Activated T-cell treated with anti-CD3 and anti-CD28 coated beads, Interleukin-2, amount 50 U/mL, for 72 hours (primary cell): ENCODE data around the gene MAML3. TPM values are rescaled to one million over a fixed set of nuclear protein-coding genes. Genes with fewer than 3 reads are reported as not detected.

Experiments
- ATAC-seq, 2 donors: fragments of 150-1000 bp; cut with Tn5 transposase; replicated peaks in 1 of 2; 2 replicates each; pipeline ENCODE4 v1.10.0; 2021; ENCODE audit warnings: moderate library complexity in 2 of 2, mild to moderate bottlenecking in 1 of 2
- DNase-seq, 2 donors: peaks; one replicate each; pipeline ENCODE4 v3.0.0; 2021 to 2022; ENCODE audit warnings: mixed read lengths in 1 of 2
- H3K27ac Mint-ChIP-seq: one replicate; pipeline ENCODE4 v1.8.0; 2022; ENCODE audit warnings: mild to moderate bottlenecking, moderate library complexity, mixed read lengths
- H3K27me3 Mint-ChIP-seq: one replicate; pipeline ENCODE4 v1.8.0; 2022; ENCODE audit warnings: low read depth, mixed read lengths
- H3K36me3 Mint-ChIP-seq, 2 donors: one replicate each; pipeline ENCODE4 v1.8.0; 2022; ENCODE audit warnings: mixed read lengths in 2 of 2, mild to moderate bottlenecking in 1 of 2; ENCODE audit not compliant: insufficient read depth in 2 of 2
- H3K4me1 Mint-ChIP-seq: one replicate; pipeline ENCODE4 v1.8.0; 2022; ENCODE audit warnings: low read depth, mixed read lengths
- H3K4me3 Mint-ChIP-seq, 2 donors: one replicate each; pipeline ENCODE4 v1.8.0; 2022; ENCODE audit warnings: mild to moderate bottlenecking in 2 of 2, mixed read lengths in 2 of 2, moderate library complexity in 2 of 2
- H3K9me3 Mint-ChIP-seq, 2 donors: one replicate each; pipeline ENCODE4 v1.8.0; 2022; ENCODE audit warnings: mixed read lengths in 2 of 2
- total RNA-seq, 2 donors: library from RNA; stranded (reverse); gene quantifications; one replicate each; pipeline ENCODE4 v1.2.3, GENCODE V29; 2022

MAML3 gene
- total RNA-seq, 2 donors from 2014 or later = 5.3 to 5.5 TPM

GRCh38 chr4:139795527-139796314, 358.3 kb downstream of the MAML3 start:
- Mint-ChIP-seq H3K27ac (no peak overlapping the region), H3K4me3 (no peak overlapping the region), H3K27me3 (no peaks in the 10 kb centered on the region), H3K9me3 (no peaks in the 10 kb centered on the region), H3K36me3 (no peaks in the 10 kb centered on the region), H3K4me1 (no peaks in the 10 kb centered on the region)
- DNase-seq (no peak), ATAC-seq (no peak)

GRCh38 chr4:139794158-139794954, 359.6 kb downstream of the MAML3 start:
- DNase-seq (no peak), ATAC-seq (no peak)
- no peaks in the 10 kb centered on the region for H3K4me1 Mint-ChIP-seq
- H3K27ac Mint-ChIP-seq = no peak overlapping the region
- no peaks in the 10 kb centered on the region for H3K9me3 Mint-ChIP-seq
- H3K27me3 Mint-ChIP-seq = peaks cover under 1% of the 10 kb centered on the region
- H3K4me3 Mint-ChIP-seq = no peak overlapping the region
- H3K36me3 Mint-ChIP-seq = no peaks in the 10 kb centered on the region

- DNase-seq (no peak), ATAC-seq (no peak)
- H3K9me3 Mint-ChIP-seq = no peaks in the 10 kb centered on the region
- H3K36me3 Mint-ChIP-seq = no peaks in the 10 kb centered on the region
- peaks cover 15% of the 10 kb centered on the region for H3K27me3 Mint-ChIP-seq
- no peak overlapping the region for H3K4me3 Mint-ChIP-seq
- no peak overlapping the region for H3K27ac Mint-ChIP-seq
- no peaks in the 10 kb centered on the region for H3K4me1 Mint-ChIP-seq
These were observed 362.3 kb downstream of the MAML3 start for GRCh38 chr4:139791681-139792080.

GRCh38 chr4:139790291-139790690, 363.7 kb downstream of the MAML3 start:
- Mint-ChIP-seq H3K27ac (no peak overlapping the region), H3K36me3 (no peaks in the 10 kb centered on the region)
- no peak for ATAC-seq

GRCh38 chr4:139789096-139789654, 364.8 kb downstream of the MAML3 start:
- H3K27me3 Mint-ChIP-seq = peaks cover 15% of the 10 kb centered on the region
- no peak overlapping the region for H3K4me3 Mint-ChIP-seq
- H3K4me1 Mint-ChIP-seq = no peaks in the 10 kb centered on the region
- no peak overlapping the region for H3K27ac Mint-ChIP-seq
- DNase-seq (no peak), ATAC-seq (no peak)
- no peaks in the 10 kb centered on the region for H3K9me3 Mint-ChIP-seq
- H3K36me3 Mint-ChIP-seq = no peaks in the 10 kb centered on the region

More at GRCh38 chr4:139790291-139790690, 363.7 kb downstream of the MAML3 start:
- DNase-seq = no peak
- no peaks in the 10 kb centered on the region for H3K9me3 Mint-ChIP-seq
- H3K4me3 Mint-ChIP-seq = no peak overlapping the region
- peaks cover 15% of the 10 kb centered on the region for H3K27me3 Mint-ChIP-seq
- H3K4me1 Mint-ChIP-seq = no peaks in the 10 kb centered on the region

- no peak overlapping the region for H3K4me3 Mint-ChIP-seq
- H3K27ac Mint-ChIP-seq = no peak overlapping the region
- H3K27me3 Mint-ChIP-seq = peaks cover 15% of the 10 kb centered on the region
- H3K4me1 Mint-ChIP-seq = no peaks in the 10 kb centered on the region
- DNase-seq (no peak), ATAC-seq (no peak)
- H3K36me3 Mint-ChIP-seq = no peaks in the 10 kb centered on the region
- H3K9me3 Mint-ChIP-seq = no peaks in the 10 kb centered on the region
These were observed 367.3 kb downstream of the MAML3 start for GRCh38 chr4:139786494-139787354.

DNA sequence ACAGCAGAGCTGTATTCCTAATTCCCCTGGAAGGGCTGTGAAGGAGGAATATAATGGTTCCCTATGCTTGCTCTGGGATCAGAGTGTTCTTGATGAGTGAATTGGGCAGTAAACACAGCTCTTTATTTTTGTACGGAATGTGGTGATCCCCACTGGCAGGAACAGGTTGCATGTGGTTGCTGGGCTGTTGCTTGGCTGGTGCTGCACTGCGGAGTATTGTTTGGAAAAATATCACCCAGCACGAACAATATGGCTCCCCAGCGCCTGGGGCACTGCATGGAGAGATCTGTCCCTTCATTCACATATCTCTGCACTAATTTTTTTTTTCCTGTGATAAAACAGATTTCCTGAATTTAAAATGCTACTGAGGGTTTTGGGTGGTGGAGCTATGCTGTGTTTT, 368.6 kb downstream of the MAML3 start:
- no peak for ATAC-seq
- no peak for DNase-seq
- H3K9me3 Mint-ChIP-seq = no peaks in the 10 kb centered on the region
- peaks cover 15% of the 10 kb centered on the region for H3K27me3 Mint-ChIP-seq
- no peak overlapping the region for H3K4me3 Mint-ChIP-seq
- H3K4me1 Mint-ChIP-seq = no peaks in the 10 kb centered on the region
- no peaks in the 10 kb centered on the region for H3K36me3 Mint-ChIP-seq
- no peak overlapping the region for H3K27ac Mint-ChIP-seq

DNA sequence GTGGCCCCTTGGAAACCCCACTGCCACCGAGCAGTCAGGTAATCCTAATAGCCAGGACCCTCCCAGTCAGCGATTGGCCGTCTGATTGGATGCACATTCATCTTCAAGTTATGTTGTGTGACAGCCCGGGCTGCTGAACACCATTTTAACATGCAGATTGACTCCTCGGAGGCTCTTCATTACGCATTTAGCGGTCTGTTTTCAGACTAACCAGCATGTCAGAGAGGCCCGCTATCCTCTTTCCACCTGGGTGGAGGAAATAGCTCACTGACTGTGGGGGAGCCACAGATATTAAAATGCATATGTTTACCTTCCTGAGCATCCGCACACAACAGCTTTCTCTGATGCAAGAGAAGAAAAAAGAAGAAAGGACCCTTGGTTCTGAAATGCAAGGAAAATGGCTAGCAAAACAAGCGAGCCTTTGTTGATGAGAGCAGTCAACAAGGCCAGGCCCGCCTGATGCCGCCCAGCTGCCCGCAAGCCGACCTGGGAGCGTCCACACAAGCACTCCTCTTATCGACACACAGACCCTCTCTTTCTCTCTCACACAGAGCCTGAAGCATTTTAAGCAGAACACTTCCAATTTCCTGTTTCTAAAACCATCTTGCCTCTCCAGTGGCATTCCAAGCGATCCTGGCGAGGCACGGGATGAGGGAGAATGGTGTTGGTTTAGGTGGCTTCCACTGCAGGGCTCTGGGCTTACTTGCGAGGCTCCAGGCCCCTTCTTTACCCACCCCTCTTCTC, 370.1 kb downstream of the MAML3 start:
- H3K4me3 Mint-ChIP-seq = no peak overlapping the region
- H3K36me3 Mint-ChIP-seq = no peaks in the 10 kb centered on the region
- no peak overlapping the region for H3K27ac Mint-ChIP-seq
- peaks cover 10% of the 10 kb centered on the region for H3K27me3 Mint-ChIP-seq
- no peaks in the 10 kb centered on the region for H3K4me1 Mint-ChIP-seq
- H3K9me3 Mint-ChIP-seq = no peaks in the 10 kb centered on the region
- DNase-seq = no peak
- no peak for ATAC-seq

- Mint-ChIP-seq H3K27me3 (peaks cover 1% of the 10 kb centered on the region), H3K4me1 (no peaks in the 10 kb centered on the region), H3K36me3 (no peaks in the 10 kb centered on the region), H3K9me3 (no peaks in the 10 kb centered on the region), H3K27ac (no peak overlapping the region), H3K4me3 (no peak overlapping the region)
- no peak for DNase-seq
- no peak for ATAC-seq
These were observed 371.0 kb downstream of the MAML3 start for GRCh38 chr4:139782926-139783522.

GRCh38 chr4:139781066-139781465, 372.9 kb downstream of the MAML3 start:
- H3K4me1 Mint-ChIP-seq = no peaks in the 10 kb centered on the region
- no peaks in the 10 kb centered on the region for H3K36me3 Mint-ChIP-seq
- H3K27me3 Mint-ChIP-seq = no peaks in the 10 kb centered on the region
- no peak for DNase-seq
- no peak for ATAC-seq
- H3K4me3 Mint-ChIP-seq = no peak overlapping the region
- no peaks in the 10 kb centered on the region for H3K9me3 Mint-ChIP-seq
- H3K27ac Mint-ChIP-seq = no peak overlapping the region

DNA sequence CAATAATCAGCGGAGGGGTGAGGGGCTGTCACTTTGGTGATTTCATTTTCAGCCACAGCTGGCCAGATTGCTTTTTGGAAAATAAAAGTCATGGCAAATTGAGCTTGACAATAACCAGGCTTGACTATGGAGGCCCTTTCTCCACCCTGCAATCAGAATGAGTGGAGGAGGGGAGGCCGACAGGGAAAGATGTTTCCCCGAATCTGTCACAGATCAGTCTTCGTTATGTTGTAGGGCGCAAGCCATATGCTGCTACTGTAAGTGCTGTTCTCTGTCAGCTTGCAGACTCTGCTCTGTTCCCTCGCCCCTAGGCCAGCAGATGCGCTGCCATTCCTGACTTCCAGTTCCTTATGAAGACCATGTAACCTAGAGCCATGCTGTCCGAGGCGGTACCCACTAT, 374.3 kb downstream of the MAML3 start:
- H3K27me3 Mint-ChIP-seq = no peaks in the 10 kb centered on the region

DNA sequence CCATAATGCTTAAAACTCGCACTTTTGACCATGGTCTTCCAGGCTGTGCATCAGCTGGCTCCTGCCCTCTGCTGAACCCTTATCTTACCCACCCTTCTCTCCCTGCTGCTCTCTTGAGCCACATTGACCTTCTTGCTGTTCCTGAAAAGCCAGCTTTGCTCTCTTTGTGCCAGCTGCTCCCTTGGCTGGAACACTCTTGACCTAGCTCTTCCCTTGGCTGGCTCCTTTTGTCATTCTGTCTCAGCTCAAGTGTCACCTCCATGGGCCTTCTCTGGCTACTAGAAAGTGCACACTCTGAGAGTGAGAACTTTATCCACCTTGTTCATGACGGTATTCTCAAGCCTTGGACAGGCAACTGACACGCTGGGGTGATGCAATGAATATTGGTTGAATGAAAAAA, 376.2 kb downstream of the MAML3 start:
- no peaks in the 10 kb centered on the region for H3K4me1 Mint-ChIP-seq
- ATAC-seq = no peak

More for the DNA sequence above, 374.3 kb downstream of the MAML3 start:
- no peak overlapping the region for H3K27ac Mint-ChIP-seq
- H3K4me3 Mint-ChIP-seq = no peak overlapping the region
- no peaks in the 10 kb centered on the region for H3K36me3 Mint-ChIP-seq
- no peak for DNase-seq
- H3K9me3 Mint-ChIP-seq = no peaks in the 10 kb centered on the region
- no peak for ATAC-seq
- no peaks in the 10 kb centered on the region for H3K4me1 Mint-ChIP-seq

More for the DNA sequence above, 376.2 kb downstream of the MAML3 start:
- Mint-ChIP-seq H3K27me3 (no peaks in the 10 kb centered on the region), H3K9me3 (no peaks in the 10 kb centered on the region), H3K27ac (no peak overlapping the region), H3K4me3 (no peak overlapping the region), H3K36me3 (no peaks in the 10 kb centered on the region)
- DNase-seq = no peak
